HEK293 (cell line): ENCODE results near the gene IP6K2.
A peak's percentile ranks its signal among the peaks of the same experiment; 100 is the strongest.

Experiments used
- CTCF ChIA-PET: fragments of 350-600 bp; formaldehyde crosslinking; extraction: SDS; loops from one replicate; lab custom pipeline; 2021; ENCODE audit warnings: antibody characterized with exemption; lab: Yijun Ruan, JAX
- POLR2A ChIA-PET: fragments of 300-600 bp; formaldehyde crosslinking; extraction: SDS; loops from one replicate; lab custom pipeline; 2020; ENCODE audit warnings: antibody characterized with exemption, inconsistent platforms; lab: Yijun Ruan, JAX
- H3K27ac ChIP-seq: fragments of 200-500 bp; sonication (Bioruptor generic); 2 replicates; pipeline ENCODE4 v1.5.1; 2014; ENCODE audit warnings: low read depth, low read length, control low read depth, inconsistent platforms; ENCODE audit errors: extremely low read depth
- H3K36me3 ChIP-seq, 2 experiments: fragments of 200-500 bp in 1 of 2; sonication (Bioruptor generic) in 1 of 2; 1 replicate in 1 of 2; 2 replicates in 1 of 2; pipeline ENCODE4 v1.5.1; 2014 to 2017; ENCODE audit warnings: inconsistent platforms in 2 of 2, low read length in 2 of 2; ENCODE audit not compliant: control insufficient read depth in 2 of 2, insufficient read depth in 1 of 2
- H3K4me1 ChIP-seq: fragments of 200-500 bp; sonication (Bioruptor generic); 2 replicates; pipeline ENCODE4 v1.5.1; 2014; ENCODE audit warnings: mild to moderate bottlenecking, low read length, inconsistent platforms; ENCODE audit not compliant: control insufficient read depth, insufficient read depth
- H3K4me3 ChIP-seq: 2 replicates; pipeline ENCODE4 v1.5.1; 2011; ENCODE audit warnings: low read depth, mild to moderate bottlenecking, control low read depth, low read length, moderate library complexity
- H3K9me3 ChIP-seq: fragments of 200-500 bp; sonication (Bioruptor generic); 2 replicates; pipeline ENCODE4 v1.5.1; 2014; ENCODE audit warnings: low read depth, low read length, inconsistent platforms; ENCODE audit not compliant: control insufficient read depth, insufficient read depth
- ATF2 ChIP-seq: fragments of 450-650 bp; formaldehyde crosslinking; IDR thresholded peaks from 2 replicates; pipeline ENCODE4 v1.5.1; 2016; ENCODE audit warnings: missing biosample characterization, missing genetic modification characterization, low read depth
- EGR2 ChIP-seq: fragments of 450-650 bp; formaldehyde crosslinking; IDR thresholded peaks from 2 replicates; pipeline ENCODE4 v1.5.1; 2016; ENCODE audit warnings: low read depth, missing biosample characterization, missing genetic modification characterization
- GLIS1 ChIP-seq: fragments of 450-650 bp; formaldehyde crosslinking; IDR thresholded peaks from 2 replicates; pipeline ENCODE4 v1.5.1; 2016; ENCODE audit warnings: missing biosample characterization, missing genetic modification characterization
- KLF1 ChIP-seq: fragments of 450-650 bp; formaldehyde crosslinking; IDR thresholded peaks from 2 replicates; pipeline ENCODE4 v1.5.1; 2016; ENCODE audit warnings: missing biosample characterization, missing genetic modification characterization
- MZF1 ChIP-seq: fragments of 450-650 bp; formaldehyde crosslinking; IDR thresholded peaks from 2 replicates; pipeline ENCODE4 v1.5.1; 2017; ENCODE audit warnings: missing biosample characterization, missing genetic modification characterization, borderline replicate concordance
- PRDM10 ChIP-seq: fragments of 450-650 bp; formaldehyde crosslinking; IDR thresholded peaks from 2 replicates; pipeline ENCODE4 v1.5.1; 2016; ENCODE audit warnings: missing biosample characterization, missing genetic modification characterization
- SP3 ChIP-seq: fragments of 450-650 bp; formaldehyde crosslinking; IDR thresholded peaks from 2 replicates; pipeline ENCODE4 v1.5.1; 2016; ENCODE audit warnings: missing biosample characterization, missing genetic modification characterization
- SP7 ChIP-seq: fragments of 450-650 bp; formaldehyde crosslinking; IDR thresholded peaks from 2 replicates; pipeline ENCODE4 v1.5.1; 2016; ENCODE audit warnings: missing biosample characterization, missing genetic modification characterization
- TSHZ1 ChIP-seq: fragments of 450-650 bp; formaldehyde crosslinking; IDR thresholded peaks from 2 replicates; pipeline ENCODE4 v1.5.1; 2016; ENCODE audit warnings: missing biosample characterization, missing genetic modification characterization, borderline replicate concordance
- WT1 ChIP-seq: fragments of 450-650 bp; formaldehyde crosslinking; IDR thresholded peaks from 2 replicates; pipeline ENCODE4 v1.5.1; 2016; ENCODE audit warnings: missing biosample characterization, missing genetic modification characterization
- ZBTB48 ChIP-seq: fragments of 450-650 bp; formaldehyde crosslinking; IDR thresholded peaks from 2 replicates; pipeline ENCODE4 v1.5.1; 2016; ENCODE audit warnings: missing biosample characterization, missing genetic modification characterization
- ZBTB8A ChIP-seq: fragments of 450-650 bp; formaldehyde crosslinking; IDR thresholded peaks from 2 replicates; pipeline ENCODE4 v1.5.1; 2016; ENCODE audit warnings: missing biosample characterization, missing genetic modification characterization
- ZFHX2 ChIP-seq: fragments of 450-650 bp; formaldehyde crosslinking; conservative IDR thresholded peaks from 2 replicates; pipeline ENCODE4 v1.5.1; 2016; ENCODE audit warnings: missing biosample characterization, missing genetic modification characterization
- ZNF16 ChIP-seq: fragments of 450-650 bp; formaldehyde crosslinking; IDR thresholded peaks from 2 replicates; pipeline ENCODE4 v1.5.1; 2016; ENCODE audit warnings: low read depth, missing biosample characterization, missing genetic modification characterization
- ZNF248 ChIP-seq: fragments of 450-650 bp; formaldehyde crosslinking; IDR thresholded peaks from 2 replicates; pipeline ENCODE4 v1.5.1; 2017; ENCODE audit warnings: missing biosample characterization, missing genetic modification characterization
- ZNF37A ChIP-seq: fragments of 450-650 bp; IDR thresholded peaks from 2 replicates; pipeline ENCODE4 v1.5.1; 2018; ENCODE audit warnings: missing biosample characterization, missing genetic modification characterization
- ZNF391 ChIP-seq: fragments of 450-650 bp; formaldehyde crosslinking; IDR thresholded peaks from 2 replicates; pipeline ENCODE4 v1.5.1; 2016; ENCODE audit warnings: low read depth, missing biosample characterization, missing genetic modification characterization, borderline replicate concordance
- ZNF529 ChIP-seq: fragments of 450-650 bp; formaldehyde crosslinking; IDR thresholded peaks from 2 replicates; pipeline ENCODE4 v1.5.1; 2017; ENCODE audit warnings: missing genetic modification characterization, missing biosample characterization; ENCODE audit not compliant: insufficient replicate concordance
- ZNF555 ChIP-seq: fragments of 450-650 bp; formaldehyde crosslinking; conservative IDR thresholded peaks from 2 replicates; pipeline ENCODE4 v1.5.1; 2017; ENCODE audit warnings: missing biosample characterization, mild to moderate bottlenecking, missing genetic modification characterization, inconsistent platforms
- ZNF600 ChIP-seq: fragments of 450-650 bp; formaldehyde crosslinking; IDR thresholded peaks from 2 replicates; pipeline ENCODE4 v1.5.1; 2016; ENCODE audit warnings: missing biosample characterization, missing genetic modification characterization
- ZNF621 ChIP-seq: fragments of 450-650 bp; formaldehyde crosslinking; IDR thresholded peaks from 2 replicates; pipeline ENCODE4 v1.5.1; 2017; ENCODE audit warnings: missing biosample characterization, missing genetic modification characterization
- ZNF654 ChIP-seq: fragments of 450-650 bp; formaldehyde crosslinking; IDR thresholded peaks from 2 replicates; pipeline ENCODE4 v1.5.1; 2016; ENCODE audit warnings: low read depth, missing biosample characterization, missing genetic modification characterization
- ZNF707 ChIP-seq: fragments of 450-650 bp; formaldehyde crosslinking; IDR thresholded peaks from 2 replicates; pipeline ENCODE4 v1.5.1; 2016; ENCODE audit warnings: missing biosample characterization, missing genetic modification characterization
- ZNF785 ChIP-seq: fragments of 450-650 bp; formaldehyde crosslinking; IDR thresholded peaks from 2 replicates; pipeline ENCODE4 v1.5.1; 2016; ENCODE audit warnings: missing biosample characterization, missing genetic modification characterization
- ZSCAN16 ChIP-seq: fragments of 450-650 bp; formaldehyde crosslinking; IDR thresholded peaks from 2 replicates; pipeline ENCODE4 v1.5.1; 2016; ENCODE audit warnings: missing biosample characterization, missing genetic modification characterization
- TF ChIP-seq, protein P1 (sequence below): fragments of 450-650 bp; formaldehyde crosslinking; IDR thresholded peaks from 2 replicates; pipeline ENCODE4 v1.5.1; 2017; ENCODE audit warnings: missing biosample characterization, missing genetic modification characterization

IP6K2 gene

DNA sequence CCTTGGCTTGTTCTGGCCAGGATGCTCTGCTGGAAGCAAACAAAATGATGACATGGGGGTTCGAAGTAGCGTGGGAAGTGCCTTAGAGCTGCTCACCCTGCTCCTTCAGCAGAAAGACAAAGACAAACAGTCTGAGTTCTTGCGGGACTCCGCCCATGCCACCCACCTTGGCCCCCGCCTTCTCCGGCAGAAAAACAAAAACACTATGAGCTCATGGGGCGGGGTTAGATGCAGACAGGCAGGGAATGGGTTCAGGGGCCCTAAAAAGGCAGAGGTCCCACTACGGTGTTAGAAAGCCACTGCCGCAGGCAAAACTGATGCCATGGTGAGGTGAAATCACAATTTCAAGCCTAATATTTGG, 21.6 kb downstream of the IP6K2 start (continued):
- no peak for TF ChIP-seq ZNF654
- TF ChIP-seq ZBTB8A (tag by site-specific recombination): peak; percentile 63; the same call in 1 of the 2 replicates
- TF ChIP-seq ZNF16 (tag by site-specific recombination): no peak
- TF ChIP-seq ZFHX2 (tag by site-specific recombination): peak; percentile 96
- peak; percentile 85 for TF ChIP-seq KLF1 (tag by site-specific recombination)
- no peak for TF ChIP-seq ZNF785 (tag by site-specific recombination)
- TF ChIP-seq MZF1 (tag by site-specific recombination): no peak
- TF ChIP-seq ZNF621 (tag by site-specific recombination): no peak
- TF ChIP-seq GLIS1 (tag by site-specific recombination): peak; percentile 6; the same call in 1 of the 2 replicates
- peak; percentile 93 for TF ChIP-seq EGR2 (tag by site-specific recombination)
- no peak for TF ChIP-seq TSHZ1
- TF ChIP-seq ZNF248 (tag by site-specific recombination): no peak
- no peak for TF ChIP-seq ZNF529 (tag by site-specific recombination)
- 0 out of 2 replicates have a peak, but pooled peaks have one; percentile 8 for TF ChIP-seq ZBTB48 (tag by site-specific recombination)

DNA sequence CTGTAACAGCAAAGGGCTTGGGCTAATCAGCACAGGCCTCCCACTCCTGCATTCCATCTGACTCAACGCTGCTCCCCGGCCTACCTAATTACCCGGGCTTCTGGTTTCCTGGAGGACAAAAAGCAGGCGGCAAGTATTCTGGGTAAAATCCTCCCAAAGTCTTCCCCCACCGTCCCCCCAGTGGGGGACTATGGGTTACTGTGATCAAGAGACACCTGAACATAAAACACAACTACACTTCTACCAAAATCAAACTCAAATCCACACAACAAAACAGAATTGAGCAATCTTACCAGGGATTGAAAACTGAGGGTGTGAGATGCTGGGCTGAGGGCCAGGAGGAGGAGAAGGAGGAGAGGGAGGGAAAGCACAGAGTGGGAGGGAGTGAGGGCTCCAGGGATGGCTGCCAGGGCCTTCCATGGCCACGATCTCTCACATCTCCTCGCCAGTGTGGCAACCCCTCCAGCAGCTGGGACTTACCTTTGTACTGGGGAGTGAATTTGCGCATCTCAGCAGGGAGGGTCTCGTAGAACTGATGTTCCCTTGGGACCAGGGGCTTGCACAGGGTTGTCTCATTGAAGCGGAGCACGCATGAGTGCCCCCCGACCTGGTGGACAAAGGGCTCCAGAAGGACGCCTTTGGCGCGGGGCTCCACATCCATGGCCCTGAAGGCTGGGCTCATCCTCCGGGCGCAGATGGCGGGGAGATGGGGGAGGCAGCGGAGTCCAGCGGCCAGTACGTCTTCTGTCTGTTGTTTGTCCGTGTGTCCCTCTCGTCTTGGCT, 22.2 kb downstream of the IP6K2 start:
- CTCF ChIA-PET: interaction anchor here (0.6 to 1.9 kb wide), 4 partner anchors 9 to 312 kb away, joined by 3 to 7 read pairs (median 4); partner anchors contain the start of genes NCKIPSD and WDR6
- TF ChIP-seq ZNF707 (tag by site-specific recombination): no peak
- TF ChIP-seq SP3 (tag by site-specific recombination): no peak
- peak; percentile 35; the same call in 1 of the 2 replicates for TF ChIP-seq SP7 (tag by site-specific recombination)
- no peak for TF ChIP-seq ZNF391 (tag by site-specific recombination)
- peak; percentile 79 for TF ChIP-seq ZFHX2 (tag by site-specific recombination)
- TF ChIP-seq ZNF555: no peak
- peak; percentile 68; the same call in 1 of the 2 replicates for TF ChIP-seq EGR2 (tag by site-specific recombination)
- TF ChIP-seq ZBTB48 (tag by site-specific recombination): peak; percentile 60
- TF ChIP-seq ZNF37A: no peak
- no peak for TF ChIP-seq PRDM10
- 0 out of 2 replicates have a peak, but pooled peaks have one; percentile 38 for TF ChIP-seq ZNF600
- TF ChIP-seq WT1 (tag by site-specific recombination): peak; percentile 38; the same call in 1 of the 2 replicates
- TF ChIP-seq ATF2 (tag by site-specific recombination): no peak
- no peak for TF ChIP-seq ZSCAN16
- TF ChIP-seq, protein P1, sequence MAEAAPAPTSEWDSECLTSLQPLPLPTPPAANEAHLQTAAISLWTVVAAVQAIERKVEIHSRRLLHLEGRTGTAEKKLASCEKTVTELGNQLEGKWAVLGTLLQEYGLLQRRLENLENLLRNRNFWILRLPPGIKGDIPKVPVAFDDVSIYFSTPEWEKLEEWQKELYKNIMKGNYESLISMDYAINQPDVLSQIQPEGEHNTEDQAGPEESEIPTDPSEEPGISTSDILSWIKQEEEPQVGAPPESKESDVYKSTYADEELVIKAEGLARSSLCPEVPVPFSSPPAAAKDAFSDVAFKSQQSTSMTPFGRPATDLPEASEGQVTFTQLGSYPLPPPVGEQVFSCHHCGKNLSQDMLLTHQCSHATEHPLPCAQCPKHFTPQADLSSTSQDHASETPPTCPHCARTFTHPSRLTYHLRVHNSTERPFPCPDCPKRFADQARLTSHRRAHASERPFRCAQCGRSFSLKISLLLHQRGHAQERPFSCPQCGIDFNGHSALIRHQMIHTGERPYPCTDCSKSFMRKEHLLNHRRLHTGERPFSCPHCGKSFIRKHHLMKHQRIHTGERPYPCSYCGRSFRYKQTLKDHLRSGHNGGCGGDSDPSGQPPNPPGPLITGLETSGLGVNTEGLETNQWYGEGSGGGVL (tag by site-specific recombination): peak; percentile 92

More for the DNA sequence above, 22.2 kb downstream of the IP6K2 start:
- POLR2A ChIA-PET: interaction anchor here (0.8 to 1.5 kb wide), 2 partner anchors 9 to 10 kb away, joined by 3 to 4 read pairs; partner anchors contain the start of gene NCKIPSD
- H3K9me3 ChIP-seq: no peaks in the 10 kb centered on the region
- H3K36me3 ChIP-seq: peaks cover 35 to 83% of the 10 kb centered on the region in 2 experiments
- peak overlapping the region; percentile 29 for H3K4me3 ChIP-seq
- peaks cover 5% of the 10 kb centered on the region for H3K4me1 ChIP-seq
- H3K27ac ChIP-seq: peak overlapping the region; percentile 70
